HG02678 (cell line): ENCODE data around the gene SEPTIN3.

Experiments used
- ATAC-seq: cut with Tn5 transposase; IDR thresholded peaks from one replicate; pipeline ENCODE4 v1.9.1; 2021; ENCODE audit warnings: mild to moderate bottlenecking, moderate library complexity; ENCODE audit not compliant: unreplicated experiment

The SEPTIN3 gene, protein sequence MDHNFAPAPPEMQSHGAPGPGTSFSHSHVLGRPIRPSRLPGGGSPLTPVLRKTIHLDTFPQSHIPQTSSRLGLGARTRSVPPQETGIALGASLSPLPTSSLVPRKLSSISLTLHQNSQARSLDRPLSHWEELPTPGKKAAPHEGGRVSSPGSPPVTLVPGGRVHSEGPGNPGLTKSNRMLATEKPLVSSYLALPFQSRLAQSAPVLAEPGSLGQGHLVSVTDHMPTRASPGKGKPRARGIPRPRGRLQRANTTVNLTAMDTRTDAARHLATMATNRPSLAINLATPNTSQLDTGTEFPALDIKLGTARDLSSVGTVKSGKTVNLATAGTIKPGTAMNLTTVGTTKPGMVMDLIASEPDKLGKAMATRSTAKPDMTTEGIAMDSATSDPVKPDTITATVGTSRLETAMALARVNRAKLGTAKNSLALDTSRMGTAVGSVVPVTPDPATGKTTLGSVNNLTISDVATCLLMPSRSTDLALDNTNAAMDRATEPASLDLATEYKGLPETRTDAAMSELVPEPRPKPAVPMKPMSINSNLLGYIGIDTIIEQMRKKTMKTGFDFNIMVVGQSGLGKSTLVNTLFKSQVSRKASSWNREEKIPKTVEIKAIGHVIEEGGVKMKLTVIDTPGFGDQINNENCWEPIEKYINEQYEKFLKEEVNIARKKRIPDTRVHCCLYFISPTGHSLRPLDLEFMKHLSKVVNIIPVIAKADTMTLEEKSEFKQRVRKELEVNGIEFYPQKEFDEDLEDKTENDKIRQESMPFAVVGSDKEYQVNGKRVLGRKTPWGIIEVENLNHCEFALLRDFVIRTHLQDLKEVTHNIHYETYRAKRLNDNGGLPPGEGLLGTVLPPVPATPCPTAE

GRCh38 chr22:41969110-41969646 lies at the start of gene SEPTIN3:
TSS of gene SEPTIN3 (plus strand) at chr22:41969443. CDS start at chr22:41971493, 2,050 bp downstream.
- ATAC-seq = no peak

- ATAC-seq = peak; percentile 17
Measured at GRCh38 chr22:41920271-41920976, 48.8 kb upstream of the SEPTIN3 start.

DNA sequence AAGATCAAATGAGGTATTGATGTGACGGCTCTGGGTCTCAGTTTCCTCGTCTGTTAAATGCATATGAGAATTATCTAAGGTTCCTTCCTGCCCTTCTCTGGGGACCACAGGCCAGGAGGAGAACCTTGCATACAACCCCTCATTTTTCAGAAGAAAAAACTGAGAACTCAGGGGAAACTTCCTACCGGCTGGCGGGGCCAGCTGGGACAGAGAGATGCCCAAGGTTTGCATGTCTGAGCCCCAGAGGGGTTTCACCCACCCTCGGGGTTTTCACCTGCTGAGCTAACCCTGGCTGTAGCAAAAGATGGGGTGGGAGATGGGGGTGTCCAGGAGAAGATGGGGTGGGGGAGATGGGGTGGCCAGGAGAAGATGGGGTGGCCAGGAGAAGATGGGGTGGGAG lies 46.9 kb upstream of the SEPTIN3 start:
- ATAC-seq = no peak

- no peak for ATAC-seq
Measured at GRCh38 chr22:41922940-41923594, 46.2 kb upstream of the SEPTIN3 start.

- no peak for ATAC-seq
Measured at GRCh38 chr22:41923595-41924276, 45.5 kb upstream of the SEPTIN3 start.

- ATAC-seq = peak; percentile 45
Measured at GRCh38 chr22:41925783-41926460, 43.3 kb upstream of the SEPTIN3 start.

GRCh38 chr22:41927813-41928212 lies 41.4 kb upstream of the SEPTIN3 start:
- no peak for ATAC-seq

GRCh38 chr22:41928593-41929417 lies 40.4 kb upstream of the SEPTIN3 start:
- no peak for ATAC-seq

- ATAC-seq = no peak
Measured at GRCh38 chr22:41929418-41929810, 39.8 kb upstream of the SEPTIN3 start.

DNA sequence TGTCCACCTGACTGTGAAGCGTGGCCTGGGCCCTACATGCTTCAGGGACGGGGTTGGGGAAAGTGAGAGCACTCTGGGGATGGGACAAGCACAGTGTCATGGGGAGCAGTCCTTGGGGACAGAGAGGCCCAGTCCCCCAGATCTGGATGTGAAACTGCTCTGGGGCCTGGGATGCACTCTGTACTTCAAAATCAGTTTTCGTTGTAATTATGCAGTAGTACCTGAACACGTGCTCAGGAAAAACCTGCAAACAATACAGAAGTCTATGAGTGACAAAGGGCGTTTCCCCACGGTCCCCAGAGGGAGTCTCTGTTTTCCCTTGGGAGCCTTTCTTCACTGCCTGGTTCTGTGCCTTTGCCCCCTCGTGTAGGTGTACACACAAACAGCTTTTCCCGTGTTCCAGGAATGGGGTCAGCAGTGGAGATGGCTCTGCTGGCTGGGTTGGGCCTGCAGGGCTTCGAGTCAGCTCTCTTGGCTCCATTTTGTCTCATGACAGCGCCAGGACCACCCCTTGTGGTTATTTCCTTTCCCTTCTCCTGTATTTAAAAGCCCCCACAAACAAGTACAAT lies 37.5 kb upstream of the SEPTIN3 start:
- no peak for ATAC-seq

DNA sequence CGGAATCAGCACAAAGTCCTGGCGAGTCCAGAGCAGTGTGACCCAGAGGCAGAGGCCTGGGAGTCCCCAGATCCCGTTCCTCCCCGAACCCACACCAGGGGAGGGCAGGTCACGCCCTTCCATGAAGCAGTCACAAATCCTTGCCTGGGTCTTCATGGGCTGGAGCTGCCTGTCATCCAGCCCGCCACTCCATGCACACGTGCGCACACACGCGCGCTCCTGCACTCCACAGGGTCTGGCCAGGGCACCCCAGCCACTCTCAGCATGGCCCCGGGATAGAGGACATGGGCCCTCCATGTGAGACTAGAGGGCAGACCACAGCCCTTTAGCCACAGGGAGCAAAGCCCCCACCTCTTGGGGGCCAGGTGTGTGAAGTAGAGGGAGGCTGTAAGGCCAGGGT lies 36.9 kb upstream of the SEPTIN3 start:
- no peak for ATAC-seq

- ATAC-seq = no peak
Measured at GRCh38 chr22:41933411-41934177, 35.6 kb upstream of the SEPTIN3 start.

DNA sequence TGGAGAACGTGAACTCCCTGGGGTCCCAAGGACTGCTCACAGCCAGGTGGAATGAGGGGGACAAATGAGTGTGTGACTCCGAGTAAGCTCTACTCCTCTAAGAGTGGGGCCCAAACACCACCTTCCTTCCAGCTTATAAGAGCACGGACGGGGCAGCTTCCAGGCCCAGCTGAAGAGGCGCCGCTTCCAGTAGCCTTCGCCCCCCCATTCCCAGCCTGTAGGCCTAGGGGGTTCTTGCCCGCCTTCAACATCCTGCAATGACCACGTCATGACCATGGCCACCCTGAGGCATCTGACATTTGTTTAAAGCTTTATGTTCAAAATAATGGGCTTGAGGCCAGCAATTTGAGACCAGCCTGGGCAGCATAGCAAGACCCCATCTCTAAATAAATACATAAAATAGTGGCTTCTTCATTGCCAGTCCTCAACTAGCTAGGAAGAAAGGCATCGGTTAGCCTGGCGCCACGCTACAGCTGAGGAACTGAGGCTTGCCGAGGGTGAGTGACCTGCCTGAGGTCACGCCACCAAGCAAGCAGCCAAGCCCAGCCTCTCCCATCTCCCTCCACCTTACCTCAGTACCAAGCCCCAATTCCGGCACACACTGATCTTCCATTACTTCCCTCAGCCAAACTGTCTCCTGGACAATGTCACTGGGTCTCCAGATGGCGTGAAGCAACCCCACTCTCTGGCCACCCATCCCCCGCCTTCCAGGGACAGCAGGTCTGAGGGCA lies 34.8 kb upstream of the SEPTIN3 start:
- ATAC-seq = no peak

DNA sequence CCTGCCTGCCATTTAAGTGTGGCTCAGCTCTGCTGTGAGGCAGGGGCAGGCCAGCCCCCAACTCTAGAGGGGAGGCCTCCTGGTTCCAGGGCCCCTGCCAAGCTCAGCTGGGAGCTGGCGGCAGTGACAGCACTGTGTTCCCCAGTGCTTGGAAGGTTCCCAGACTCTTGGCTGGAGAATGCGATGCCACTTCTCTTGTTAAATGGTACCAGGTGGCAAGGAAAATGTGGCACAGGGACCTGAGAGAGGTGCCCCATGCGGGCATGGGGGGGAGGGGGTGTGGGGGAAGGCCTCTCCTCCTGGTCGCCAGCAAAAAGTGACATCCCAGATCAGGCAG lies 34.3 kb upstream of the SEPTIN3 start:
- ATAC-seq = no peak

DNA sequence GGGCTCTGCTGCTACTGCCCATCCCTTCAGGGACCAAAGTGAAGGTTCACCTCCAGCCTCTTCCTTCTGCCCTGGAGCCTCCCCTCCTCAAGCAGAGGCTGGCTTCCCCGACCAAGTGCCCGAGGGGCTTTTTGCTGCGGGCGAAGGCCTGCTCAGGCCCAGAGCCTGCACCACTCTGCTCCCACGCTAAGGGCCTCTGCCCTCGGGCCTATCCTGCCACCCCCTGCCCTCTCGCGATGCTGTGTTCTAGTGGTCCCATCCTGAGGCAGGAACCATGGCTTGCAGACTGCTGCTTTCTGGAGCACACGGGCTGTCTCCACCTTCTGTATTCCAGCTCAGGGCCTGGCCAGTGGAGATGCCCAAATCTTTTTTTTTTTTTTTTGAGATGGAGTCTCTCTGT lies 33.7 kb upstream of the SEPTIN3 start:
- ATAC-seq = no peak

- ATAC-seq = no peak
Measured at GRCh38 chr22:41936894-41937169, 32.4 kb upstream of the SEPTIN3 start.
